Stimulated activated CD8-positive, alpha-beta memory T cell treated with anti-CD3 and anti-CD28 coated beads, Interleukin-7, amount 100 ng/mL, for 4 hours (primary cell): Measurements from ENCODE around the gene RDX.
"Not testable (repeated sequence)": the region's sequence is repeated elsewhere in the genome, so short reads cannot be mapped to it uniquely, and the experiment has no call there.

Source experiments
- DNase-seq, 2 donors: peaks; one replicate each; pipeline ENCODE4 v3.0.0-alpha.2; 2020; ENCODE audit warnings: low read depth in 2 of 2

The RDX gene

DNA sequence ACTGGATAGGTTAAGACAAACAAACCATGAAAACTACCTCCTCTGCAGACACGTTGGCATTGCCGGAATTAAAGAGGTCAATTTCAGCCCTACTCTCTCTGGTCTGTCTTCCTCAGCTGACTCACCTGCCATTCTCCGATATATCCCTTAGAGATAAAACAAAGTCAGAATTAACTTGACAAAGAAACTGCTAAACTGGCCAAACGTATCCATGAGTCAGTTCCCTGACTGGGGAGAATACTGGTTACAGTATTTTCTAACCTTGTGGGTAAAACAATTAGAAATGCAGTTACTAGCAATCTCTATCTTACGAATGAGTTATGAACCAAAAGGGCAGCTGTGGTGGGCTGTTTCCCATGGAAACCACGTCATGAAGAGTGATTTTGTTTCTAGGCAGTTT, 96.2 kb downstream of the RDX start:
- no peak for DNase-seq

DNA sequence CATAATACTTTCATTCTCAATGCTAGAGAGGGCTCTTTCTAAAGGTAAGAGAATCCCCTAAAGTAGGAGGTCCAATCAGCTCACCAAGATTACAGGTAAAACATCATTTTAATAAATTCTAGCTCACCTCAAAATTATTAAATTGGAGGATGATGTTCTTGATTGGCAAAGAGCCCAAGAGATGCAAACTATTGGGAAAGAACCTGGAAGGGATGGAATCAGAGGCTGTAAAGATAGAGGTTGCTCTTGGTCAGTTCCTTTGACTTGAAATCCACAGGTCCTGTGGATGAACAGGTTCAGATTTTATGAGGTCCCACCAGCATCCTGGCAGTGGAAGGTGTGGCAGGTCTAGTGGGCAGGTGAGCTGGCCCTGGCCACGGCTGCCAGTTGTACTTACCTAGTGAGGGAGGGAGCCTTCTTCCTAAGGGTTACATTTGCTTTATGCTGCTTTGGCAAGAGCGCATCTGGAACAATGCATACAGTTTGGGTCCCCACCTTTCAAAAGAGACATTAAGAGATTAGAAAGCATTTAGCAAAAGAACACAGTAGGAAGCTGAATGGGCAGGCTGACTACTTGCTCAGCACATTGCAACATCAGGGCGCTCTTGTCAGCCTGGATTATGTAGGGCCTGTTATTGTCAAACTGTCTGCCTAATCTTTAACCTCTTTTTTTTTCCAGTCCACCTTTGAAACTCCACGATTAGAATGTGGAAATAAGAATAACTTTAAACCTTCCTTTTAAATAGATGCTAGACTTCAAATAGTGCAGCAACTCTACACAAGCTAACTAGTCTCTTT, 97.0 kb downstream of the RDX start:
- no peak for DNase-seq

DNA sequence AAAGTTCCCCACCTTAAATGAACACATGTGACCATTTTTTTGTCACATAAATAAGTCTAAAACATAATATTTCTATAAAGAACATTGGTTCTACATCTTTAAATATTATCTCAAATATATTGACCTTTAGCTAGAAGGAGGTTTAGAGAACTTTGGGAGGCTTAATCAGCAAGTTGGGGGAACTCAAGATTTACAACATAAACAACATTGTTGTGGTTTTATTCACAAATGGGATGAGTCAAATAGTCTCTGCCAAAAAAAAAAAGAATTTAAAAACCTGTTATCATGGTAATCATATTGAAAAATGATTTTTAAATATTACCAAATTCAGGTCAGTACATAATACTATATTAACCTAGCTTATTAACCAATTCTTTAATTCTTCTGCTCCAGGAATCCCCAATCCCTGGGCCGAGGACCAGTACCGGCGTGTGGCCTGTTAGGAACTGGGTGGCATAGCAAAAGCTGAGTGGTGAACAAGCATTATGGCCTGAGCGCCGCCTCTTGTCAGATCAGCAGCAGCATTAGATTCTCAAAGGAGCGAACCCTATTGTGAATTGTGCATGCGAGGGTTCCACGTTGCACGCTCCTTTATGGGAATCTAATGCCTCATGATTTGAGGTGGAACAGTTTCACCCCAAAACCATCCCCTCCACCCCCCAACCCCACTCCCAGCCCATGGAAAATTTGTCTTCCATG, 98.2 kb downstream of the RDX start:
- DNase-seq: no peak

DNA sequence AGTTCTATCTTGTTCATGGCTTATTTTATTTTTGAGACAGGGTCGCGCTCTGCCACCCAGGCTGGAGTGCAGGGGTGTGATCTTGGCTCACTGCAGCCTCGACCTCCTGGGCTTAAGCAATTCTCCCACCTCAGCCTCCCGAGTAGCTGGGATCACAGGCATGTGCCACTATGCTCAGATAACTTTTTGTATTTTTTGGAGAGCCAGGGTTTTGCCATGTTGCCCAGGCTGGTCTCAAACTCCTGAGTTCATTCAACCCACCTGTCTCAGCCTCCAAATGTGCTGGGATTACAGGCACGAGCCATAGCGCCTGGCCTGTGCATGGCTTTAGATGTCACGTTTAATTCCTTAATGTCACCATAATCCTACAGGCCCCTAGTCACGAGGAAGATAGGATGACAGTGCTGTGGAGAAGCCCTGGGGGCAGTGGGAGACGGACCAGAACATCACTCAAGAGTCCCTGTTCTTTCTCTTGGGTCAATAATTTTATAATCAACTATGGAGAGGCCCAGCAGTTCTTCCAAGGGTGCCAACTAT, 99.5 kb downstream of the RDX start:
- no peak for DNase-seq

DNA sequence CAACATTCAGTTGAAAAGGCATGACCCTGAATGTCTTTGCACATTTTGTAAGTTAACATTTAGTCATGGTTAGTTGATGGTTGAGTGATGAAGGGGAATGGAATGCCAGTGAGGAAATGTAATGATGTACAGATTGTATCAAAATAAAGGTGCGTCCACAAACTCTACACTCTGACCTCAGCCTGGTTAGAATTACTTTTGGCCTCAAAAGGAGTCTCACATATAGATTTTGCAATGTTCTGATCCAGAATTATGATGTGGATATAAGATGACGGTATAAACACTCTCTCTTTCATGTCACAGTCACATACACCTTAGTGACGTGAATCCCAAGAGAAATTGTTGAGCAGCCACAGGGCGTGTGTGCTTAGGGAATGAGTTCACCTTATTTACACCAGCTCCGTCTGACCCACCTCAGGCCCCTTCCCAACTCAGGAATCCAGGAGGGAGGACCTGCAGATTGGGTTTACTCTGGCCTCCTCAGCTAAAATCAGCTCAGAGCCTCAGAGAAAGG, 100.1 kb downstream of the RDX start:
- DNase-seq: no peak

DNA sequence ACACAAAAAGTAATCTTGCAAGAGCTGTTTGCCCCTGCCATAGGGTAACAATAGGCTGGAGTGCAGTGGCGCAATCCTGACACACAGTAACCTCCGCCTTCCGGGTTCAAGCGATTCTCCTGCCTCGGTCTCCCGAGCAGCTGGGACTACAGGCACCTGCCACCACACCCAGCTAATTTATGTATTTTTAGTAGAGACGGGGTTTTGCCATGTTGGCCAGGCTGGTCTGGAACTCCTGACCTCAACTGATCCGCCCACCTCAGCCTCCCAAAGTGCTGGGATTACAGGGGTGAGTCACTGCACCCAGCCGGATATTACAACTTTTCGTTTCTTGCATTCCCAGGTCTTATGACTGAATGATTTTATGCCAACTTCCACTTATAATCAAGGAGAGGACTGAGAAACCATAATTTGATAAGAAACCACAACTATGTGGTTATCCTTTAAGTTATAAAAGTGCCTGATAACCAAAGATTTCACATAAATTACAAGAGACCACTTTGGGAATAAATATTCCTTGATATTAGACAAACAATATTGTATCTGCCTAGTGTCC, 102.1 kb downstream of the RDX start:
- not testable (repeated sequence) for DNase-seq

DNA sequence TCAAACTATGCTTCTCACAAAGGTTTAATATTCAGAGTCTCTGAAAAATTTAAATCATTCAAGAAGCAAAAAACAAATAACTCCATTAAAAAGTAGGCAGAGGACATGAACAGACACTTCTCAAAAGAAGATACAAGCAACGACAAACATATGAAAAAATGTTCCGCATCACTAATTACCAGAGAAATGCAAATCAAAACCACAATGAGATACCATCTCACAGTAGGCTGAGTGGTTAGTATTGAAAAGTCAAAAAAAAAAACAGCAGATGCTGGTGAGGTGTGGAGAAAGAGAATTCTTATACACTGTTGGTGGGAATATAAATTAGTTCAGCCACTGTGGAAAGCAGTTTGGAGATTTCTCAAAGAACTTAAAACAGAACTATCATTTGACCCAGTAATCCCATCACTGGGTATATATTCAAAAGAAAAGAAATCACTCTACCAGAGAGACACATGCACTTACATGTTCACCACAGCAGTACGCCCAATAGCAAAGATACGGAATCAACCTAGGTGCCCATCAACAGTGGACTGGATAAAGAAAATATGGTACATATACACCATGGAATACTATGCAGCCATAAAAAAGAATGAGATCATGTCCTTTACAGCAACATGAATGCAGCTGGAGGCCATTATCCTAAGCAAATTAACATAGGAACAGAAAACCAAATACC, 103.7 kb downstream of the RDX start:
- not testable (repeated sequence) for DNase-seq

DNA sequence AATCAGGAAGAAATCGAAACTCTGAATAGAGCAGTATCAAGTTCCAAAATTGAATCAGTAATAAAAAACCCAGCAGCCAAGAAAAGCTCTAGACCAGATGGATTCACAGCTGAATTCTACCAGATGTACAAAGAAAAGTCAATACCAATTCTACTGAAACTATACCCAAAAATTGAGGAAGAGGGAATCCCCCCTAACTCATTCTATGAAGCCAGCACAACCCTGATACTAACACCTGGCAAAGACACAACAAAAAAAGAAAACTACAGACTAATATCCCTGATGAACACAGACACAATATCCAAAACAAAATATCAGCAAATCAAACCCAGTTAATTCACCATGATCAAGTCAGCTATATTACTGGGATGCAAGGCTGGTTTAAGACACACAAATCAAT, 105.5 kb downstream of the RDX start:
- no peak for DNase-seq

DNA sequence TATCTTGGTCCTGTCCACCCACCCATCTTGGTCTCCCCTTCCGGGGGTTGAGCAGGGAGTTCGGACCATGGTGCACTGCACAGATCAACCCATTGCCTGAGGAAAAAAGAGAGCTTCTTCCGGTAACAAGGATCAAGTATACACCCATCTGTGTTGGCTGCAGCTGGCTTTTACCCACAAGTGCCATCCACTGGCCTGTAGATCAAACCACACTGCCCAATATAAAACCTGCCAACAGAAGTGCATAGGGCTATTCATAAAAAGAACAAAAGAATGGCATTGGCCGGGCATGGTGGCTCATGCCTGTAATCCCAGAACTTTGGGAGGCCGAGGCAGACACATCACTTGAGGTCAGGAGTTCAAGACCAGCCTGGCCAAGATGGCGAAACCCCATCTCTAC, 108.7 kb downstream of the RDX start:
- DNase-seq: no peak

DNA sequence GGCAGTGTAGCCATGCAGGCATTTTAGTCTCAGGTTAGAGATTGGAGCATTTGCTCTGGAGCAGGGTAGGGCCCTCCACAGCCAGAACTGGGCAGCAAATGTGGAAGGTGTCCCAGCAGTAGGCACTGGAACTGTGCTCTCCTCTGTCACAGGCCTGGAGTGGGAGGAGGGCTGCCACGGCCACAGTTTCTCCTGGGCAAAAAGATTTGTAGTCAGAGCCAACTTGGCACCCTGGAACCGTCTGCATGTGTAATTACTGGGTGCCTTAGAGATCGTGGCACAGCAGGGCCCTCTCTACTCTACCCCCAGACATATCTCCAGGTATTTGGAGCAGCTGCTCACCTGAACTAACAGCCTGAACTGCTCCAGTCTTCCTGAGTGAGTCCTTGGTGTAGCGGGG, 109.5 kb downstream of the RDX start:
- no peak for DNase-seq

DNA sequence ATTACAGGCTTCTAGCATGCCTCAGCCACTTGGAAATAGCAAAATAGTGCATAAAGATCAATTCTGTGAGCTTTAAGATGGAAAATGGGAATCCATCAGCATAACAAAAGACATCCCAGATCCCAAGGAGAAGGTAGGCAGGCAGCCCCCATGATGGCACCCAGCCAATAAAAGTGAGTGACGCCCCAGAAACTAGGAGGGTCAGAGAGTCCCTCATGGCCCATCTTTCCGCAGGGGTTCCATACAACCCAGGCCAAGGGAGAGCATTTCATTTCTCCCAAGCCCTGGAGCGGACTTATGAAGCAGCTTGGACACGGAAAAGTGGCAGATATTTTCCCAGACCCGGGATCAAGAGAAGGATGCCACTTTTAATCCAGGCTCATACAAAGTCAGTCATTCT, 110.0 kb downstream of the RDX start:
- DNase-seq: no peak

DNA sequence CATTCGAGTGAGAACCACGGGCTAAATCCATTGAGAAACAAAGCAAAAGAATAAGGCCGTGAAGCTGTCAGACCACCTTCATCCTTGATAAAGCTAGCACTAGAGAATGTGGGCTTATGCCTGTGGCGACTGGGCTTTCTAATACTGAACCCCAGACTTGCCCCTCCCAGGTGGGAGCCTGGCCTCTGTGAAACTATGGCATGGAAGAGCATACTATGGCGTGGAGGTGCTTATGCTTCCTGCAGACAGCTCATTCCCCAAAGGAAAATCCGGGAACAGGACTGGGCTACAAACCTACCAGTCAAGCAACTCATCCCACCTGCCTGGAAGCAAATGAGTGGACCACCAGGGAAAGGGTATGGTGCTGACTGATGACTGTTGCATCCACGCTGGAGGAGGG, 110.8 kb downstream of the RDX start:
- DNase-seq: no peak

DNA sequence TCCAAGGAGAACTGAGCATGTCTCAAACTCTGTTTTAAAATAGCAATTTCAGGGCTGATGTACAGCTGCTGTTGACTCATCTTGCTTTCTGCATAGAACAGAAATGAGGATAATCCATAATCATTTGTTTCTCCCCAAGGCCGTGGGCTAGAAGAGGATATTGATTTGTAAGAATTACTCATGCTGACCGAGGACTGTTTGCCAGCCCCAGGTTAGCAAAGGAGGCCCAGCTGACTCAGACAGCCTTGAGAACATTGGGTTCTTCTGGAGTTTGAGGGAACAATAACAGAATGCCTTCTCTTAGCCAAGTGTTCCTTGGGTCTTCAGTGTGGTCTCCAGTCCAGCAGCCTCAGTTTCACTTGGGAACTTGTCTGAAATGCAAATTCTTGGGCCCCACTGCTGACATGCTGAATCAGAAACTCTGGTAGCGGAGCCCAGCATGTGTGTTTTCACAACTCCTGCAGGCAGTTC, 111.3 kb downstream of the RDX start:
- no peak for DNase-seq

DNA sequence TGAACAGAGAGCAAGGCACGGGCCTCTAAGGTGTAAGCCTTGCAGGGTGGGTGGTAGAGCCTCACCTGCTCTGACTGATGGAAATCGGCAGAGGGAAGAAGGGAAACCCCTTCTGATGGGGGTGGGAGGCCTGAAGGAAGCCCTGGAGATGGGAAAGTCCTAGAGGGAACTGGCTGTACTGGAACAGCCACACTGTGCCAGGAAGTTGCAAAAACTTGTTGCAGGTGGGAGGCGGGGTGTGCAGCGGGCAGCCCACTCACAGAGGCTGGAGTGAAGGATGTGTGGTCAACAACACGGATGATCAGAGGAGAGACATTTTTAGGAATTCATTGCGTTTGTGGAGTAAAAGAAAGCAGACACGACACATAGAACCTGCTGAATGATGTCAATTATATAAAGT, 112.0 kb downstream of the RDX start:
- no peak for DNase-seq

DNA sequence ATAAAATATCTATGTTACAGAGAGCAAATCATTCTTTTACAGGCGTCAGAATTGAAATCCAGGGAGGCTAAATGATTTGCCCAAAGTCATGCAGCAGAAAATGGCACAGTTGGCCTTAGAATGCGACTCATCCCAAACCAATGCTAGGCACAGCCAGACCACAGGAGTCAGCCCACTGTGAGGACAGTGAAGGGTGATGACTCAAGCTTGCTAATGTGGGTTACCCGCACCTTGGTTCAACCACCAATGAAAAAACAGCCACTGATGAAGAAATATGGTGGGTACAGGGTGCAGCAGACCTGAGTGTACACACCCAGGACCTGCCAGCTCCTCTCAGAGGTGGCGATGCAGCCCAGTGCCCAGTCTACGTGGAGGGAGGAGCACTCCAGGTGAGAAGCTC, 113.5 kb downstream of the RDX start:
- DNase-seq: no peak

DNA sequence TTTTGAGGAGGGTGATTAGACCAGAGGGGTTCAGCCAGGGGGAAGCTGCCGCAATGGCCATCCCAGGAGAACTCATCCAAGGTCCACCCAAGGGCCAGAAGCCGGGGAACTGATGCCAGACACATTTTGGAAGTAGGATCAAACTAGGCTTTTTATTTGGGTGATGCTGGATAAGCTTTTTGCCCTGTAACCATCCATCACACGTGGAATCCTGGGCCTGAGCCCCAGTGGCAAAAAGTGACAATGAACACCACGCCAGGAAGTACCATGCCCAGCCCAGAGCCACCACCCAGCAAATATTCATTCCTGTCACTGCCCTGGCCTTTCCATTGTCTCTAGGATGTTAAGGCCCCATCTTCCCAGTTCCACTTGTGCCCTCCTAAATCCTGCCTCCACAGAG, 117.3 kb downstream of the RDX start:
- DNase-seq: no peak

DNA sequence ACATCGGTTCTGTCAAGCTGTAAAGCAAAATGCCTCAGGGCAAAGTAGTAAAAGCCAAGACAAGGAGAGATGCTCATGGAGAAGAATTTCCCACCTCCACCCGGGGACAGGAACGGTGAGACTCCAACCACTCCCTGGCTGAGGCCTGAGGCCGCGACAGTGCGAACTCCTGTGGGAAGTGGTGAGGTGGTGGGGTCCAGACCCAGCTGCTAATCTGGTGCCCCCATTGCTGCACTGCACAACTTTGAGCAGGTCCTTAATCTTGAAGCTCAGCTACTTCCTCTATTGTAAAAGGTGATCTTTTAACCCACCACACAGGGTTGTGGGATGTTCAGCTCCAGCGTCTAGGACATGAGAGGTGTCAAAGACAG, 119.3 kb downstream of the RDX start:
- no peak for DNase-seq

DNA sequence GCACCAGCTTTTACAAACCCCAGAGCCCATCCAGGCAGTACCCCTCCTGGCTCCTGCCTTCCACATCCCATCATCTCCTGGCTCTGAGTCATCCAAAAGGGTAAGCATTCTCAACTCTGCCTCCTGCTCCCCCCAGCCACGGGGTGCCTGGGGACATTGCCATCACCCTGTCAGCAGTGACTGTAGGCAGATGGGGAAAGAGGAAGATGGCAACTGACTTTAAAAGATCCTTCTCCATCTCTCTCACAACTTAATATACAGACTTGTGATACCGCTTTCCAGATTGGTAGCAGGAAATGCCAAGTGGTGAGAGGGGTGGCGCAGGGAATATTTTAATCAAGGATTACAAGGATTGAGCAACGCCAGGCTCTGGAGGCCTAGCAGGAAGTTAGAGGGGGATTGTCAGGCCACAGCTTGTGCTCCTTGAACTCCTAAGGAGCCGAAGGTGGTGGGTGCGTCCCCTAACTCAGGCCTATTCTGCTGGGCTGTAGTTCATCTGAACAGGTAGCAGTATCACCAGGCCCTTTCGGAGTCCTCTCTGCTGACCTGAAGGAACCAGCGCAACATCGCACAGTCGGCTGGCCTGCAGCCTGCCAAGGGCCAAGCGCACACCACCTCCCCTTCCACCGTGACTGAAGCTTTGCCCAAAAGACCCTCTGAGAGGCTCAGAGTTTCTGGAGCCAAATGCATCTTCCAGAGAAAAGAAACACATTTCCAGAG, 119.9 kb downstream of the RDX start:
- no peak for DNase-seq

DNA sequence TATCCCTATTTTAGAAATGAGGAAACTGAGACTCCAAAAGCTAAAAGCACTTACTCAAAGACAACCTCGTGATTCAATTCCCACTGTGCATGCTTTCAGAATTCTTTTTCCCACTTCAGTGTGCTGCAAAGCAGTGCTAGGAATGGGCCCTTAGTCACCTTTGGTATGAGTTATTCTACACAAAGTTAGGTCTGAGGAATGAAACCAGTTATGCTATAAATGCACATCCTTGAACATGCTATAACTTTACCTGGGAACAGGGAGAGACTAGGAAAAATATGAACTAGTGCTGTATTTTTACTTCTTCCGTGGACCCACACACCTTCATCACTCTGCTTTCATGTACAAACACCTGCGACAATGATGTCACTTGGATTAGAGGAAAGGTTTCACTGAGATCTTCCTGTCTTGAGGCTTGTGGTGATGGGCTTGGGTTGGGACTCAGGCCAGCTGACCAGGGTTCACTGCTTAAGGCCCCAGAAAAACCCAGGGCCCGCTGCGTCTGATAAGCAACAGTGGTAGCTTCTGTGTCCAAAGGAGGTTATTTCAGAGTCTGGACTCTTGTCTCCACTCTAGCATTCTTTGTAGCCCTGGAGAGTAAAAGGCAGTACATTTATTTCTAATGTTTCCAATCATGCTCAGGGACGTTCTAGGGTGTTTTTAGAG, 121.6 kb downstream of the RDX start:
- no peak for DNase-seq

DNA sequence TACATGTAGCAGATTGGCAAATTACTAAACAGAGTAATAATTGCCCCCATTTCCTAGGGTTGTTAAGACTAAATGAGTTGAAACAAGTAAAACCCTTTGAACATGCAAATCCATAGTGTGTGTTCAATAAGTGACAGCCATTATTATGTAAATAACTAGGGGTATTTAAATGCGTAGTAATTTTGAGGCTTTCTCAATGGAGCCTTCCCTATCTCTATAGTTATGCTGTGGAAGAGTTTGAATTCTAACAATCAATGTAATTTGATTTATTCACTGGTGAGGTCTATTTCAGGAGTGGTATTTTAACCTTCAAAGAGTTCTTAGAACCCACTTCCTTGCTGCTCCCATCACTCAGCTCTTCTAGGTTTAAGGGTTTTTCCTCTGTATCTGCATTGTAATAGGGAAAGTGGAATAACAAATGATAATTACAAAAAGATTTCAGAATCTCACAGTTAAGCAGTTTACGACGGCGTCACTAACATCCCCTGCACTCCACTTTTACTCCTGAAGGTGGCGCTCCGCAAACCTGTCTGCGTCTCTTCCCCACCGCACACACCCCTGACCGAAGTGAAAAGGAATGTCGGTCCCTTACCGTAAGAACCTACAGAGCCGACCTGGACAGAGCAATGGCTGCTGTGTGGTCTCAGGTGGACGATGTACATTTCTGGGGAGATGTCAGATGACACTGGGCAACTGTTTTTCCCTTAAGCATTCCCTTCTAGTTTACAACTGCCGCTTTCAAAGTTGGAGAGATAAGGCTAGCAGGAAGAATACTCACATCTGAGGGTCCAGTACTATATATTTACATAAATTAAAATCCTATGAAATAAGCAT, 122.4 kb downstream of the RDX start:
- peak; percentile 20 to 33 for DNase-seq
